ENCODE measurements around the gene ZNF783. TPM values are rescaled to one million over a fixed set of nuclear protein-coding genes. Genes with fewer than 3 reads are reported as not detected.
"Not testable (repeated sequence)": the region's sequence is repeated elsewhere in the genome, so short reads cannot be mapped to it uniquely, and the experiment has no call there.

Gene ZNF783
- total RNA-seq, 1 experiment from 2014 or later = 3.2 TPM

DNA sequence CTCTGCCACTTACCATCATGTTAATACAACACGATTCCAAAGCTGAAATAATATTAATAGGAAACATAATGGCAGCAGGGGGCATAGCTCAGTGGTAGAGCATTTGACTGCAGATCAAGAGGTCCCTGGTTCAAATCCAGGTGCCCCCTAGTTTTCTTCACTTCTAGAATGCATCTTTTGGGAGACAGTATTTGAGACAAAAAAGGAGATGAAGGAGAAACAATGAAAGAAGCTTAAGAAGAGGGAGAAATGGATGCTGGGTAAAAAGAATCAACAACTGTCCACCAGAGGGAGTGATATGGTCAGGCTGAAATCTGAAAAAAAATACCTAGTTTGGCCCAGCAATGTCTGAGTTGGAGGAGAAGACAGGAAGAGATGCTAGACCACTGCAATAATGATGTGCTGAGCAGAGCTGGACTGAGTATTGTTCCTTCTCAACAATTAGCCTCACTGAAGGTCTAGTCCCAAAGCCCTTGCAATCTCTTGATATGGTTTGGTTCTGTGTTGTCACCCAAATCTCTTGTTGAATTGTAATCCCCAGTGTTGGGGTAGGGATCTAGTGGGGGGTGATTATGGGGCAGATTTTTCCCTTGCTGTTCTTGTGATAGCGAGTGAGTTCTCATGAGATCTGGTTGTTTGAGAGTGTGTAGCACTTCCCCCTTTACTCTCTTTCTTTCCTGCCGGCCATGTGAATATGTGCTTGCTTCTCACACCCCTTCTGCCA, 48.3 kb downstream of the ZNF783 start:
- H3K36me3 ChIP-seq (replicated peaks; ENCODE audit: control insufficient read depth, insufficient read depth, low read length) = no peaks in the 10 kb centered on the region
- H3K27me3 ChIP-seq (ENCODE audit: control insufficient read depth, insufficient read depth, low read length) = no peaks in the 10 kb centered on the region
- DNase-seq = peak; percentile 78
- no peak overlapping the region for H3K4me3 ChIP-seq (ENCODE audit: insufficient read depth, low read depth, low read length)

DNA sequence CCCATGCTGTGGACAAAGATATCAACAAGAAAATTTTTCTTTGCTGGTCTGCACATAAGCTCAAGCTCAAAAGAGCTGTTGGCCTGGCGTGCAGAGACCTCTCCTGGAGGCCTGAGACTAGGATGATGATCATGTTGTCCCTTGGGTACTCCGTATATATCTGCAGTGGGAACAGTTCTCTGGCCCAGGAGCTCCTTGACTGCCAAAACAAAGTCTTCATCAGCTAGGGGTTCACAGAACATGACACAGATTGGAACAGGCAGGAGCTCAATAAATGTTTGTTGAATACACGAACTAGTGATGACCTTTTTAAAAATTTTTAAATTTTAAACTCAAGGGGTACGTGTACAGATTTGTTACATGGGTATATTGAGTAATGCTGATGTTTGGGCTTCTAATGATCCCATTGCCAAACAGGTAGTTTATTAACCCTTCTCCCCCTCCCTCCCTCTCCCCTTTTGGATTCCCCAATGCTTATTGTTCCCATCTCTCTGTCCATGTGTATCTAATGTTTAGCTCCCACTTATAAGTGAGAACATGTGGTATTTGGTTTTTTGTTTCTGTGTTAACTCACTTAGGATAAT, 49.1 kb downstream of the ZNF783 start:
- H3K36me3 ChIP-seq (replicated peaks; ENCODE audit: control insufficient read depth, insufficient read depth, low read length) = no peaks in the 10 kb centered on the region
- no peaks in the 10 kb centered on the region for H3K27me3 ChIP-seq (ENCODE audit: control insufficient read depth, insufficient read depth, low read length)
- H3K4me3 ChIP-seq (ENCODE audit: insufficient read depth, low read depth, low read length) = no peak overlapping the region
- no peak for DNase-seq

GRCh38 chr7:149313981-149314380, 52.0 kb downstream of the ZNF783 start:
- H3K4me3 ChIP-seq (ENCODE audit: insufficient read depth, low read depth, low read length) = no peak overlapping the region
- H3K36me3 ChIP-seq (replicated peaks; ENCODE audit: control insufficient read depth, insufficient read depth, low read length) = no peaks in the 10 kb centered on the region
- no peak for DNase-seq
- H3K27me3 ChIP-seq (ENCODE audit: control insufficient read depth, insufficient read depth, low read length) = no peaks in the 10 kb centered on the region

DNA sequence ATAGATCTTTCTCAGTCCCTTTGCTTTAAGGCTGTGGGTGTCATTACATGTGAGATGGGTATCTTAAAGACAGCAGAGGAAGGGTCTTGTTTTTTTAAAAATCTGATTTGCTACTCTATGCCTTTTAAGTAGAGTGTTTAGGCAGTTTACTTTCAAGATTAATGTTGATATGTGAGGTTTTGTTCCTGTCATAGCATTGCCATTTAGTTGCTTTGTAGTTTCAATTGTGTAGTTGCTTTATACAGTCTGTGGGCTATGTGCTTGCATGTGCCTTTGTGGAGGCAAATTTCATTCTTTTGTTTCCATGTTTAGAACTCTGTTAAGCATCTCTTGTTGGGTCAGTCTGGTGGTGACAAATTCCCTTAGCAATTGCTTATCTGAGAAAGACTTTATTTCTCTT, 54.6 kb downstream of the ZNF783 start:
- no peak overlapping the region for H3K4me3 ChIP-seq (ENCODE audit: insufficient read depth, low read depth, low read length)
- no peaks in the 10 kb centered on the region for H3K36me3 ChIP-seq (replicated peaks; ENCODE audit: control insufficient read depth, insufficient read depth, low read length)
- no peaks in the 10 kb centered on the region for H3K27me3 ChIP-seq (ENCODE audit: control insufficient read depth, insufficient read depth, low read length)
- DNase-seq = no peak

DNA sequence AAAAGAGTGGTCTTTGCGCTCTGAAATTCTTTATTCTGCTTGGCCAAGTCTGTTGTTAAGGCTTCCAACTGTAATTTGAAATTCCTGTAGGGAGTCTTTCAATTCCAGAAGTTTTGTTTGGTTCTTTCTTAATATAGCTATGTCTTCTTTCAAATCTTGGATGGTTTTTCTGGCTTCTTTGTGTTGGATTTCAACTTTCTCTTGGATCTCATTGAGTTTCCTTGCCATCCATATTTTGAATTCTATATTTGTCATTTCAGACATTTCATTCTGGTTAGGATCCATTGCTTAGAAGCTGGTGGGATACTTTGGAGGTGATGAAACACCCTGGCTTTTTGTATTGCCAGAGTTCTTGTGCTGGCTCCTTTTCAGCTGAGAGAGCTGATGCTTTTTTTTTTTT, 55.5 kb downstream of the ZNF783 start:
- DNase-seq = no peak
- H3K27me3 ChIP-seq (ENCODE audit: control insufficient read depth, insufficient read depth, low read length) = no peaks in the 10 kb centered on the region
- no peak overlapping the region for H3K4me3 ChIP-seq (ENCODE audit: insufficient read depth, low read depth, low read length)
- H3K36me3 ChIP-seq (replicated peaks; ENCODE audit: control insufficient read depth, insufficient read depth, low read length) = no peaks in the 10 kb centered on the region

- peak; percentile 85 for DNase-seq
These were observed 56.1 kb downstream of the ZNF783 start for GRCh38 chr7:149317986-149318672.

GRCh38 chr7:149319376-149319775, 57.4 kb downstream of the ZNF783 start:
- DNase-seq = no peak
- no peaks in the 10 kb centered on the region for H3K36me3 ChIP-seq (replicated peaks; ENCODE audit: control insufficient read depth, insufficient read depth, low read length)
- H3K27me3 ChIP-seq (ENCODE audit: control insufficient read depth, insufficient read depth, low read length) = no peaks in the 10 kb centered on the region
- no peak overlapping the region for H3K4me3 ChIP-seq (ENCODE audit: insufficient read depth, low read depth, low read length)

More at GRCh38 chr7:149317986-149318672, 56.1 kb downstream of the ZNF783 start:
- no peak overlapping the region for H3K4me3 ChIP-seq (ENCODE audit: insufficient read depth, low read depth, low read length)
- H3K27me3 ChIP-seq (ENCODE audit: control insufficient read depth, insufficient read depth, low read length) = no peaks in the 10 kb centered on the region
- H3K36me3 ChIP-seq (replicated peaks; ENCODE audit: control insufficient read depth, insufficient read depth, low read length) = no peaks in the 10 kb centered on the region

DNA sequence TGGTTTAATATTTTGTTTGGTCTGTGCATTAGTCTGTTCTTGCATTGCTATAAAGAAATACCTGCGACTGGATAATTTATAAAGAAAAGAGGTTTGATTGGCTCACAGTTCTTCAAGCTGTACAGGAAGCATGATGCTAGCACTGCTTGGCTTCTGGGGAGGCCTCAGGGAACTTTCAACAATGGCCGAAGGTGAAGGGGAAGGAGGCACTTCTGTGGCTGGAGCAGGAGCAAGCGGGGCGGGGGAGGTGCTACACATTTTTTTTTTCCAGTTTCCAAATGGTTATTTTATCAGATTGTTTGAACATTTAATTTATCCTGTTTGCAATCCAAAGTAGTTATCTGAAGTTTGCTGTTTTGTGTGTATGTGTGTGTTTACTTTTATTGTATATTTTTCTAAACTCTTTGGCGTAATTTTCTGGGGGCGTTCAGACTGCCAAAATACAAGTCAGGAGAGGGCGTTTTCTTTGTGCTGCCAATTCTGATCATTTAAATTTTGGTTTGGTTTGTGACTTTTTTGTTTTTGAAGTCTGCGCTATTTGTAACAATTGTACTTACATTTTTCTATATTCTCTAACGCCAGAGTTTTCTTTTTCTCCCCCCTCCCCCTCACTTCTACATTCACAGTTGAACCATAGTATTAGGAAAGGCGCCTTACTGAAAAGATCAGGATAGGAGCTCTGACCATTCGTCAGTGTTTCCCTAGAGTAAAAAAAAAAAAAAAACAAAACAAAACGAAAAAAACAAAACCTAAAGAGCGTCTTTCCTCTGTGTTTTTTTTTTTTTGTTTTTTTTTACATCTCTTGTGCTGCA, 58.5 kb downstream of the ZNF783 start:
- Histone ChIP-seq H3K4me3 (ENCODE audit: insufficient read depth, low read depth, low read length) (no peak overlapping the region), H3K27me3 (ENCODE audit: control insufficient read depth, insufficient read depth, low read length) (no peaks in the 10 kb centered on the region), H3K36me3 (replicated peaks; ENCODE audit: control insufficient read depth, insufficient read depth, low read length) (no peaks in the 10 kb centered on the region)
- no peak for DNase-seq

GRCh38 chr7:149321125-149321905, 59.3 kb downstream of the ZNF783 start:
- H3K36me3 ChIP-seq (replicated peaks; ENCODE audit: control insufficient read depth, insufficient read depth, low read length); H3K4me3 ChIP-seq (ENCODE audit: insufficient read depth, low read depth, low read length); H3K27me3 ChIP-seq (ENCODE audit: control insufficient read depth, insufficient read depth, low read length); DNase-seq: not testable (repeated sequence)

GRCh38 chr7:149321978-149322541, 60.1 kb downstream of the ZNF783 start:
- Histone ChIP-seq H3K27me3 (ENCODE audit: control insufficient read depth, insufficient read depth, low read length) (no peaks in the 10 kb centered on the region), H3K4me3 (ENCODE audit: insufficient read depth, low read depth, low read length) (no peak overlapping the region), H3K36me3 (replicated peaks; ENCODE audit: control insufficient read depth, insufficient read depth, low read length) (no peaks in the 10 kb centered on the region)
- no peak for DNase-seq

- Histone ChIP-seq H3K4me3 (ENCODE audit: insufficient read depth, low read depth, low read length) (no peak overlapping the region), H3K36me3 (replicated peaks; ENCODE audit: control insufficient read depth, insufficient read depth, low read length) (no peaks in the 10 kb centered on the region), H3K27me3 (ENCODE audit: control insufficient read depth, insufficient read depth, low read length) (no peaks in the 10 kb centered on the region)
- no peak for DNase-seq
These were observed 60.7 kb downstream of the ZNF783 start for GRCh38 chr7:149322737-149323136.

DNA sequence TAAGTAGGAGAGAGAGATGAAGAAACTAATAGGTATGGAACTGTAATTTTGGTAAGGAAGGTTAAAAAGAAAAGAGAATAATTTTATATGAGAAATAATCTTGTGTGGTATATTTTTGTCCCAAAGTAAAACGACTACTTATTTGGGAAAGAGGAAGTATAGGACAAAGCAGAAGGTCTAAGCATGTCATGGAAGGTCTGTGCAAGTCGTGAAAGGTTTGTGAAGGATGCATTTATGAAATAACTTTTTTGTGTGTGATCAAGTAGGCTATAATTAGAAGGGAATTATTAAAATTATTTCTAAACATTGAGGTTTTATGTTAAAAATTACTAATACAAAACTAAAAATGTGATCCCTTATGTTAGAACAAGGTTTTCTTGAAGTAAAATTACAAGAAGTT, 63.3 kb downstream of the ZNF783 start:
- Histone ChIP-seq H3K27me3 (ENCODE audit: control insufficient read depth, insufficient read depth, low read length) (no peaks in the 10 kb centered on the region), H3K4me3 (ENCODE audit: insufficient read depth, low read depth, low read length) (no peak overlapping the region), H3K36me3 (replicated peaks; ENCODE audit: control insufficient read depth, insufficient read depth, low read length) (no peaks in the 10 kb centered on the region)
- no peak for DNase-seq

GRCh38 chr7:149329265-149329664, 67.3 kb downstream of the ZNF783 start:
- H3K27me3 ChIP-seq (ENCODE audit: control insufficient read depth, insufficient read depth, low read length) = no peaks in the 10 kb centered on the region
- no peak for DNase-seq
- H3K4me3 ChIP-seq (ENCODE audit: insufficient read depth, low read depth, low read length) = no peak overlapping the region
- H3K36me3 ChIP-seq (replicated peaks; ENCODE audit: control insufficient read depth, insufficient read depth, low read length) = no peaks in the 10 kb centered on the region
